Measurements from ENCODE around the gene TMEM52B.
A peak's percentile ranks its signal among the peaks of the same experiment; 100 is the strongest.
"Not testable (repeated sequence)": the region's sequence is repeated elsewhere in the genome, so short reads cannot be mapped to it uniquely, and the experiment has no call there.

TMEM52B gene

DNA sequence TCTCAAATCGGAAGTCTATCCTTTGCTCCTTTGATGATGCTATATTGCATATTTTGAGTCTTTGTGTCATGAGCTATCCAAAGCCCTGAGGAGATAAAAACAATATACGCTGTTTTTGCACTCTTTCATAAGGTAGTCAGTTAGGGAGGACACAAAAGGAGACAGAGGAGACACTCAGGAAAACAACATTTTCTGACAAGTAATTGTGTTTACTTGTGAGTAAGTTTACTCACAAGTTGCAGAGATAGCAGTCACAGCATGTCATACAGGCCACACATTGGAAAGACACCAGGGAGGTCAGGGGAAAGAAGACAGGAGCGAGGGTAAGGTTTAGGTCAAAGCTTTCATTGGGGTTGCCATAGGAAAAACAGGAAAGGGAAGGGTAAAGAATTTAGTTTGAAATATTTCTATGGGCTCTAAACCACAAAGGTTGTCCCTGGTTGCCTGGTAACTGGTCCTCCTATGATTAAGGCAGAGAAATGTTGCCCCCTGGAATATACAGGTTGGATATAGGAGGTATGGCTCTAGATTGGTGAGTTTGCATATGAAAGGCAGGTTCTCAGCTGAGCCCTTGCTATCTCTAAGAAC is 26.5 kb downstream of the TMEM52B start:
- no peak overlapping the region for H3K4me3 ChIP-seq (ENCODE audit: low read length)
- H3K36me3 ChIP-seq (ENCODE audit: control insufficient read depth, insufficient read depth, low read length), result no peaks in the 10 kb centered on the region
- H3K27ac ChIP-seq (ENCODE audit: low read depth, low read length), result no peak overlapping the region
- H3K9ac ChIP-seq (ENCODE audit: low read length), result no peak overlapping the region
- H3K27me3 ChIP-seq (ENCODE audit: control insufficient read depth, insufficient read depth, low read length), result no peaks in the 10 kb centered on the region
- no peaks in the 10 kb centered on the region for H3K4me1 ChIP-seq (ENCODE audit: control insufficient read depth, insufficient read depth, low read length)

DNA sequence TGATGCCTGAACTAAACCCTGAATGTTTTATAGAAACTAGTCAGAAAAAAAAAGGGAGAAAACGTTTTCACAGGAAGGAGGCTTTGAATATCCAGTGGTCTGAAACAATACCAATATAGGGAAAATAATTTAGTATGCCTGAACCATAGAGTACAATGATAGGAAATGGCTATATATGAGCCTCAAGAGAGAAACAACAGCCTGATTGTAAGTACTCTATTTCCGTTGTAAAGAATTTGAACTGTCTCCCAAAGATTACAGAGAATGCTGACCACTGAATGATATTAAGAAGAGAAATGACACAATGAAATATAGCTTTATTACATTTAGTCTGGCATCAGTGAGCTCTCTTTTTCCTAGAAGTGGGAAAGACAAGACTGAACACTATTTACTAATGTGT is 28.3 kb downstream of the TMEM52B start:
- H3K27ac ChIP-seq (ENCODE audit: low read depth, low read length), result no peak overlapping the region
- H3K27me3 ChIP-seq (ENCODE audit: control insufficient read depth, insufficient read depth, low read length), result no peaks in the 10 kb centered on the region
- no peak overlapping the region for H3K4me3 ChIP-seq (ENCODE audit: low read length)
- no peaks in the 10 kb centered on the region for H3K36me3 ChIP-seq (ENCODE audit: control insufficient read depth, insufficient read depth, low read length)
- H3K4me1 ChIP-seq (ENCODE audit: control insufficient read depth, insufficient read depth, low read length), result no peaks in the 10 kb centered on the region
- H3K9ac ChIP-seq (ENCODE audit: low read length), result no peak overlapping the region

DNA sequence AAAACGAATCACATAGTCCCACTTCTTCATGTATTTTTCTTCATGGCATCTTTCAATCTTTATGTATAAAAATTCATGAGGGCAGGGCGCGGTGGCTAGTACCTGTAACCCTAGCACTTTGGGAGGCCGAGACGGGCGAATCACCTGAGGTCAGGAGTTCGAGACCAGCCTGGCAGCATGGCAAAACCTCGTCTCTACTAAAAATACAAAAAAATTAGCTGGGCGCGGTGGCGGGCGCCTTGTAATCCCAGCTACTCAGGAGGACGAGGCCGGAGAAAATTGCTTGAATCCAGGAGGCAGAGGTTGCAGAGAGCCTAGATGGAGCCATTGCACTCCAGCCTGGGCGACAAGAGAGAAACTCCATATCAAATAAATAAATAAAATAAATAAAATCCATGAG is 31.4 kb downstream of the TMEM52B start:
- H3K36me3 ChIP-seq (ENCODE audit: control insufficient read depth, insufficient read depth, low read length), result no peaks in the 10 kb centered on the region
- no peak overlapping the region for H3K4me3 ChIP-seq (ENCODE audit: low read length)
- H3K27ac ChIP-seq (ENCODE audit: low read depth, low read length), result no peak overlapping the region
- peaks cover 5% of the 10 kb centered on the region for H3K4me1 ChIP-seq (ENCODE audit: control insufficient read depth, insufficient read depth, low read length)
- no peaks in the 10 kb centered on the region for H3K27me3 ChIP-seq (ENCODE audit: control insufficient read depth, insufficient read depth, low read length)
- no peak overlapping the region for H3K9ac ChIP-seq (ENCODE audit: low read length)

DNA sequence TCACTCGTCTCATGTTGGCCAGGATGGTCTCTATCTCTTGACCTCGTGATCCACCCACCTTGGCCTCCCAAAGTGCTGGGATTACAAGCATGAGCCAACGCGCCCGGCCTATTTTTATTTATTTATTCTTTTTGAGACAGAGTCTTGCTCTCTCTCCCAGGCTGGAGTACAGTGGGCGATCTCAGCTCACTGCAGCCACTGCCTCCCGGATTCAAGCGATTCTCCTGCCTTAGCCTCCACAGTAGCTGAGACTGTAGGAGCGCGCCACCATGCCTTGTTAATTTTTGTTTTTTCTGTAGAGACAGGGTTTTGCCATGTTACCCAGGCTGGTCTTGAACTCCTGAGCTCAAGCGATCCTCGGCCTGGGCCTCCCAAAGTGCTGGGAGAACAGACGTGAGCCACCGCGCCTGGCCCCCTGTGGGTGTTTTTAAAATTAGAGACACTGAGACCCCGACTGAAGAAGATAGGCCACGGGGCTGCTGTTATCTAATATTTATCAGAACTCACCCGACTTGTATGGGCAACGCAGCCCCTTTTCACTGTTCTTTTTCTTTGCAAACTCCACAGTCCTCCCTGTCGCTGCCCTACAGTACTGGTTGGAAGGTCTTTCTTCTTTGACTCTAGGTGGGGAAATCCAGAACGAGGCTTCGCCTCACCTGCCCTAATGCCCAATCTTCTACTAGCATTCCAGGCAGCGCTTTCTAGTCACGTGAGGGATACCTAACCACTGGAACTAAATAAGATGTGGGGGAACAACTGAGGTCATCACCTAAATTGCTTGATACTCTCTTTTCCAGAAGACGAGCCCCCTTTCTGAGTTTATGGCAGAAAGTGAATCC is 32.5 kb downstream of the TMEM52B start:
- H3K4me1 ChIP-seq (ENCODE audit: control insufficient read depth, insufficient read depth, low read length), result peaks cover 5% of the 10 kb centered on the region
- H3K27me3 ChIP-seq (ENCODE audit: control insufficient read depth, insufficient read depth, low read length), result no peaks in the 10 kb centered on the region
- no peaks in the 10 kb centered on the region for H3K36me3 ChIP-seq (ENCODE audit: control insufficient read depth, insufficient read depth, low read length)
- no peak overlapping the region for H3K4me3 ChIP-seq (ENCODE audit: low read length)
- peak overlapping the region; percentile 100 for H3K27ac ChIP-seq (ENCODE audit: low read depth, low read length)
- no peak overlapping the region for H3K9ac ChIP-seq (ENCODE audit: low read length)

DNA sequence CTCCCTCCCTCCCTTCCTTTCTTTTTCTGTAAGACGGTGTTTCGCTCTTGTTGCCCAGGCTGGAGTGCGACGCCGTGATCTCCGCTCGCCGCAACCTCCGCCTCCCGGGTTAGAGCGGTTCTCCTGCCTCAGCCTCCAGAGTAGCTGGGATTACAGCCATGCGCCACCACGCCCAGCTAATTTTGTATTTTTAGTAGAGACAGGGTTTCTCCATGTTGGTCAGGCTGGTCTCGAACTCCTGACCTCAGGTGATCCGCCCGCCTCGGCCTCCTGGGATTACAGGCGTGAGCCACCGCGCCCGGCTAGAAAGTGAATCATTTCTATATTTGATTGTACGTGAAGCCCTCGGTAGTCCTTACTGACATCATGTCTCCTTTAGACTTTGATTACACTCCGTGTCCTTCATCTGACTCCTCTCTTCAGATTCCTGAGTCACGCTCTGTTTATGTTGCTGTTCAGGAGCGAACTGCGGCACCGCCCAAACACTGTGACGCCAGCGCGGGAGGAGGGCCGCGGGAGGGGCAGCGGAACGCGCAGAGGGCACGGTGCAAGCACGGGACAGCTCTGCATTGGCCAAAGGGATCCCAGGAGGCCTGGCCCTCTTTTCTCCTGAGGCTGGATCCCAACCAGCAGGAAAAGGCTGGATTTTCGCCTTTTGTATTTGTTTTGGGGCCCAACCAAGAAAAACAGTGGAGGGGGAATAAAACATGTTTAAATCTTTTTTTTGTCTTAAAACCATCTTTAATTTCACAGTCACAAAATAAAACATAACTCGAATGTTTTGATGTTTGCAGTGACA is 33.3 kb downstream of the TMEM52B start:
- H3K27ac ChIP-seq (ENCODE audit: low read depth, low read length), result peak overlapping the region; percentile 100
- H3K4me1 ChIP-seq (ENCODE audit: control insufficient read depth, insufficient read depth, low read length), result peaks cover 5% of the 10 kb centered on the region
- peak overlapping the region; percentile 97 for H3K4me3 ChIP-seq (ENCODE audit: low read length)
- no peaks in the 10 kb centered on the region for H3K36me3 ChIP-seq (ENCODE audit: control insufficient read depth, insufficient read depth, low read length)
- H3K9ac ChIP-seq (ENCODE audit: low read length), result peak overlapping the region; percentile 97
- H3K27me3 ChIP-seq (ENCODE audit: control insufficient read depth, insufficient read depth, low read length), result no peaks in the 10 kb centered on the region

DNA sequence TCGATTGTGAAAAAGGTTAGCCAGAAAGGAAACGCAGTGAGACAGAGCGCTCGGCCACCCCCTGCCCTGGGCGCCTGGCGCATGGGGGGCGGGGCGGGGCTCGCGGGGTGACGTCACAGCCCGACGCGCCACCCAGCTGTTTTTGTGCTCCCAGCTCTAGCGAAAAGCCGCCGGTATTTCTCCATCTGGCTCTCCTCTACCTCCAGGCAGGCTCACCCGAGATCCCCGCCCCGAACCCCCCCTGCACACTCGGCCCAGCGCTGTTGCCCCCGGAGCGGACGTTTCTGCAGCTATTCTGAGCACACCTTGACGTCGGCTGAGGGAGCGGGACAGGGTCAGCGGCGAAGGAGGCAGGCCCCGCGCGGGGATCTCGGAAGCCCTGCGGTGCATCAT is 33.9 kb downstream of the TMEM52B start, which contains the start of gene GABARAPL1:
TSS of gene GABARAPL1 (plus strand) at position 139 of the 393 bp plus-strand sequence. CDS start at position 392, 253 bp downstream.
- Histone ChIP-seq H3K9ac (ENCODE audit: low read length) (peak within 1 kb of the TSS; percentile 97), H3K36me3 (ENCODE audit: control insufficient read depth, insufficient read depth, low read length) (no peaks in the 10 kb centered on the region), H3K27me3 (ENCODE audit: control insufficient read depth, insufficient read depth, low read length) (no peaks in the 10 kb centered on the region), H3K4me3 (ENCODE audit: low read length) (peak within 1 kb of the TSS; percentile 97), H3K4me1 (ENCODE audit: control insufficient read depth, insufficient read depth, low read length) (peaks cover 5% of the 10 kb centered on the region), H3K27ac (ENCODE audit: low read depth, low read length) (peak within 1 kb of the TSS; percentile 100)

DNA sequence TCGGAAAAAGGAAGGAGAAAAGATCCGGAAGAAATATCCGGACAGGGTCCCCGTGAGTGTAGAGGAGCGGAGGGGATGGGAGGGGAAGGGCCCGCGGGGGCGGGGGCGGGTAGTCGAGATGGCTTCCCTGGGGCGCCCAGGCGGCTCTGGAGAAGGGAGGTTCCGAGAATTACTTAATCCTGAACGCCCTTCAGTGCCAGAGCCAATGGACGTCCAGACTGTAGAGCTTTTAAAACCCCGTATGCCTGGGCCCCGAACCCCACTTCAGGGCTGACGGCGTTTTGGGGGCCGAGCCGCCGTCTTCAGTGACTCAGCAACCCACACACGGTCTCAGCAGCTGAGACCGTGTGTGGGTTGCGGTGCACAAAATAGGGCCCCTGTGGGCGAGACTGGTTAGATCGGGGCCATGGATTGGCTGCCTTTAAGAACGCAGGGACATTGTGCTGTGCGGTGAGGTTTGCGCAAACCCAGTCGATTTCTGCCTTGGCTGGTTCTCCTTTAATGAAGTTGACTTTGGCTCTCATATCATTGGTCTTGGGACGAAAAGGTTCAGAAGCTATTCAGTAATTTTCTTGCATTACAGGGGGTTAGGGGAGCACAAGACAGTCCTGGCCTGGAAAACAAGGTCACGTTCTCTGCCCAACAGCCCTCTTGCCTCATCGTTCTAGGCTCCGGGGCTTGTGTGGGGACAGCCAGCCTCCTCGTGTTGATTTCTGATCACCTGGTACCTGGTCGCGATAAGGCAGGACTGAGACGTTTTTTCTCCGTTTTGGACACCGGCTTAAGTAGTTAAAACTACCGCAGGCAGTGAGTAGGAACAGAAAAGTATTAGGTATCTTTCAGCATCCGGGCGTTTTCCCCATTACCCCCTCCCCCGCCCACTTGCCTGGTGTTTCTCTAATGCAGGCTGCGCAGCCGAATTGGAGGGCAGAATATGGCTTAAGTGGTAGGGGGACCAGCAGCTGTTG is 34.6 kb downstream of the TMEM52B start:
- Histone ChIP-seq H3K4me3 (ENCODE audit: low read length) (peak overlapping the region; percentile 97), H3K27ac (ENCODE audit: low read depth, low read length) (peak overlapping the region; percentile 100), H3K4me1 (ENCODE audit: control insufficient read depth, insufficient read depth, low read length) (peaks cover 5% of the 10 kb centered on the region), H3K9ac (ENCODE audit: low read length) (peak overlapping the region; percentile 97), H3K27me3 (ENCODE audit: control insufficient read depth, insufficient read depth, low read length) (no peaks in the 10 kb centered on the region), H3K36me3 (ENCODE audit: control insufficient read depth, insufficient read depth, low read length) (no peaks in the 10 kb centered on the region)

DNA sequence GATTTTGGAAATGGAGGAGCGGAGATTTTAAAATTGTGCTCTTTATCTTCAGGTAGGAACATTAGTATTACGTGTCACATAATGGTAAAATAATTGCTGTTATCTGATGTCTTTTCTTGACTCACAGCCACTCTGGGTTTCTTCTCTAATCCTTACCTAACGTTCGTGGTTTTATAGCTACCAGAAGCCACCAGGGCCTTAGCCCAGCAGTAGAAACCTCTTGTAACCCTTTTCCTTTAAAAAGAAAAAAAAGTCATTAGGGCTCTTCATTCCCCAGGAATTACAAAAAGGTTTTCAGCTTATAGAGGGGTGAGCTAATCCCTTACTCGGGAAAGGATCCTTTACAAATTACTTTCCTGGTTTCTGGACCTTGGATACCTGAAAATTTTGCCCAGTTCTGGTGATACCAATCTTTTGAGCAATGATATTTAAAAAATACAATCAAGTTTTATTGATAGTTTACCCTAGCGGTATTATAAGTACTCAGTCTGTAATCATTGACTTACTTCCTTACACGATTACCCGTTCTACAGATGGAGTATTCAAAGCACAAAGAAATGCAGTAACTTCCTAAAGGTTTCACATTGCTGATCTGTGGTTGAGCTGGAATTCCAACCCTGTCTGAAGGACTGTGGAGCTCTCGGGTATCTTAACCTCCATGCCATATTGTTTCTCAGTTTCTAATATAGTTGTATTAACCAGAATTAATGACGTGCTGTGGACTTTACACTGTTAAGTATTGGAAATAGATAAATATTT is 35.5 kb downstream of the TMEM52B start:
- no peaks in the 10 kb centered on the region for H3K27me3 ChIP-seq (ENCODE audit: control insufficient read depth, insufficient read depth, low read length)
- peak overlapping the region; percentile 97 for H3K9ac ChIP-seq (ENCODE audit: low read length)
- no peaks in the 10 kb centered on the region for H3K36me3 ChIP-seq (ENCODE audit: control insufficient read depth, insufficient read depth, low read length)
- H3K4me3 ChIP-seq (ENCODE audit: low read length), result peak overlapping the region; percentile 97
- peaks cover 5% of the 10 kb centered on the region for H3K4me1 ChIP-seq (ENCODE audit: control insufficient read depth, insufficient read depth, low read length)
- peak overlapping the region; percentile 100 for H3K27ac ChIP-seq (ENCODE audit: low read depth, low read length)

DNA sequence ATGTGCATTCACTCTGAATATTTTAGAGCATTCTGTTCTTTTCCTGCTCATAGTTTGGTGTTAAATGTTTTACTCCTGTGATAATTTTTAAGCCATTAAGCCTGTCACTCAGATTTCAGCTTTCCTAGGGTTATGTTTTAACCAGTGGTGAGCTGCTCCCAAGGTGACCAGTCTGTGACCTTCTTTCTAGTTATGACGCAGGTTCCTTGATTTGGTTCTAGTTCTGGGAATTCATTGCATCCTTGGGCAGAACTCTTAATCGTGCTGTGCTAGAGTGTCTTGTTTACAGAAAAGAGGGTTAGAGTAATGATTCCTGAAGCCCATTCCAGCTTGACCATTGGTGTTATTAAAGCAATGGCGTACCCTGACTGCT is 36.0 kb downstream of the TMEM52B start:
- Histone ChIP-seq H3K36me3 (ENCODE audit: control insufficient read depth, insufficient read depth, low read length) (no peaks in the 10 kb centered on the region), H3K4me1 (ENCODE audit: control insufficient read depth, insufficient read depth, low read length) (peaks cover 5% of the 10 kb centered on the region), H3K4me3 (ENCODE audit: low read length) (peak overlapping the region; percentile 97), H3K9ac (ENCODE audit: low read length) (no peak overlapping the region), H3K27ac (ENCODE audit: low read depth, low read length) (peak overlapping the region; percentile 100), H3K27me3 (ENCODE audit: control insufficient read depth, insufficient read depth, low read length) (no peaks in the 10 kb centered on the region)

DNA sequence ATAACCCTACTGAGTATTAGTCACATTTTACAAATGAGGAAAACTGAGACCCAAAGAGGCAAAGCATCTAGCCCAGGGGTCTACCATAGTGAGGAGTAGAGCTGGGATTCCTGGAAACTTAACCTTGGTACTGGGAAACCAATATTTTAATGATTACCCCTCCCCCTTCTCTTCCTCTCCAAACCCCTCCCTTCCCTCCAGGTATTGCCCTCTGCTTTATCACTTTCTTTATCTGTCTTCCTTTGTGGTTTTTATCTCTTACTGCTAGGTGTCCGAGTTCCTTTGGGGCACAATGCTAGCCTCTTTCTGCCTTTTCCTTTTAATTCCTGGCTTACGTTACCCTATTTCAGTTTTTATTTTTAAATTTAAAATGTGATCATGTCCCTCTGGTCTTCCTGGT is 36.6 kb downstream of the TMEM52B start:
- peaks cover 5% of the 10 kb centered on the region for H3K4me1 ChIP-seq (ENCODE audit: control insufficient read depth, insufficient read depth, low read length)
- no peak overlapping the region for H3K4me3 ChIP-seq (ENCODE audit: low read length)
- H3K27ac ChIP-seq (ENCODE audit: low read depth, low read length), result no peak overlapping the region
- no peaks in the 10 kb centered on the region for H3K27me3 ChIP-seq (ENCODE audit: control insufficient read depth, insufficient read depth, low read length)
- H3K9ac ChIP-seq (ENCODE audit: low read length), result no peak overlapping the region
- H3K36me3 ChIP-seq (ENCODE audit: control insufficient read depth, insufficient read depth, low read length), result peaks cover 2% of the 10 kb centered on the region

DNA sequence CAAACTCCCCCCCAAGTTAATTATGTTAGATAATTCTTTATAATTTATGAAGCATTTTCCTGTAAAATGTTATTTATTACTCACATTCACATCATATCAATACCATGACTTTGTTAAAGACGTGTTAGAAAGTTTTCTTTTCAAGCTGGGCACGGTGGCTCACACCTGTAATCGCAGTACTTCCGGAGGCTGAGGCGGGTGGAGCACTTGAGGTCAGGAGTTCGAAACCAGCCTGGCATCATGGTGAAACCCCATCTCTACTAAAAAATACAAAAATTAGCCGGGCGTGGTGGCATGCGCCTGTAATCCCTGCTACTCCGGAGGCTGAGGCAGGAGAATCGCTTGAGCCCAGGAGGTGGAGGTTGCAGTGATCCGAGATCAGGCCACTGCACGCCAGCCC is 37.1 kb downstream of the TMEM52B start:
- not testable (repeated sequence) for H3K27me3 ChIP-seq (ENCODE audit: control insufficient read depth, insufficient read depth, low read length); H3K27ac ChIP-seq (ENCODE audit: low read depth, low read length); H3K4me3 ChIP-seq (ENCODE audit: low read length); H3K9ac ChIP-seq (ENCODE audit: low read length); H3K36me3 ChIP-seq (ENCODE audit: control insufficient read depth, insufficient read depth, low read length); H3K4me1 ChIP-seq (ENCODE audit: control insufficient read depth, insufficient read depth, low read length)
